NCI-H2196 treated with DMSO at 0.1 percent for 48 hours (cell line): ENCODE measurements around the gene ZNF385B.

Experiments
- DNase-seq: peaks from one replicate; lab custom pipeline; 2025; ENCODE audit not compliant: unreplicated experiment; lab: John Stamatoyannopoulos, UW

The ZNF385B gene

GRCh38 chr2:179751163-179751809 lies 110.1 kb downstream of the ZNF385B start:
- DNase-seq = no peak

- no peak for DNase-seq
Observed at GRCh38 chr2:179749210-179749609, 112.2 kb downstream of the ZNF385B start.

- no peak for DNase-seq
Observed at GRCh38 chr2:179746981-179747380, 114.4 kb downstream of the ZNF385B start.

- no peak for DNase-seq
Observed at GRCh38 chr2:179745635-179746256, 115.7 kb downstream of the ZNF385B start.

GRCh38 chr2:179744401-179744800 lies 117.0 kb downstream of the ZNF385B start:
- no peak for DNase-seq

- no peak for DNase-seq
Observed at GRCh38 chr2:179741317-179741716, 120.1 kb downstream of the ZNF385B start.

- DNase-seq = no peak
Observed at GRCh38 chr2:179729966-179730365, 131.4 kb downstream of the ZNF385B start.

- DNase-seq = no peak
Observed at GRCh38 chr2:179726461-179727180, 134.8 kb downstream of the ZNF385B start.

GRCh38 chr2:179724403-179724802 lies 137.0 kb downstream of the ZNF385B start:
- no peak for DNase-seq

GRCh38 chr2:179720173-179720772 lies 141.1 kb downstream of the ZNF385B start:
- DNase-seq = no peak

GRCh38 chr2:179715871-179716270 lies 145.5 kb downstream of the ZNF385B start:
- DNase-seq = no peak

GRCh38 chr2:179715196-179715595 lies 146.2 kb downstream of the ZNF385B start:
- no peak for DNase-seq

GRCh38 chr2:179712825-179713224 lies 148.6 kb downstream of the ZNF385B start:
- no peak for DNase-seq

- no peak for DNase-seq
Observed at GRCh38 chr2:179711375-179711774, 150.0 kb downstream of the ZNF385B start.

GRCh38 chr2:179703702-179704101 lies 157.7 kb downstream of the ZNF385B start:
- DNase-seq = no peak

GRCh38 chr2:179702912-179703311 lies 158.5 kb downstream of the ZNF385B start:
- DNase-seq = no peak

- DNase-seq = no peak
Observed at GRCh38 chr2:179701524-179702110, 159.8 kb downstream of the ZNF385B start.

GRCh38 chr2:179695486-179695885 lies 165.9 kb downstream of the ZNF385B start:
- DNase-seq = no peak

- no peak for DNase-seq
Observed at GRCh38 chr2:179694963-179695362, 166.4 kb downstream of the ZNF385B start.

- no peak for DNase-seq
Observed at GRCh38 chr2:179692610-179693009, 168.8 kb downstream of the ZNF385B start.

- no peak for DNase-seq
Observed at GRCh38 chr2:179692043-179692442, 169.4 kb downstream of the ZNF385B start.
